ENCODE measurements around the gene NAV2.
"Not testable (repeated sequence)": the region's sequence is repeated elsewhere in the genome, so short reads cannot be mapped to it uniquely, and the experiment has no call there.

The NAV2 gene

GRCh38 chr11:20005747-20006146 lies 293.1 kb downstream of the NAV2 start:
- H3K4me1 ChIP-seq (ENCODE audit: control extremely low read depth in 1 of 4, control insufficient read depth in 4 of 4, insufficient read depth in 4 of 4, low read length in 3 of 4): peaks cover 0 to 23% (median 13%) of the 10 kb centered on the region in 4 experiments
- 96% methylated on average over 5 of the region's 6 CpGs for WGBS (ENCODE audit: insufficient coverage)
- DNase-seq: no peak
- H3K4me3 ChIP-seq (ENCODE audit: control insufficient read depth in 1 of 7, extremely low read depth in 1 of 7, insufficient read depth in 4 of 7, low read depth in 2 of 7, low read length in 6 of 7): no peak overlapping the region
- ChIA-PET CTCF (no interaction called here), POLR2A (no interaction called here)
- no peaks in the 10 kb centered on the region for H3K9me3 ChIP-seq (ENCODE audit: control extremely low read depth in 1 of 5, control insufficient read depth in 4 of 5, insufficient read depth in 2 of 5, low read depth in 1 of 5, low read length in 4 of 5)
- H3K36me3 ChIP-seq (ENCODE audit: control insufficient read depth in 4 of 4, insufficient read depth in 4 of 4, low read length in 3 of 4): no peaks in the 10 kb centered on the region
- H3K27ac ChIP-seq (ENCODE audit: insufficient read depth in 1 of 2, low read depth in 1 of 2, low read length in 2 of 2, poor library complexity in 1 of 2, severe bottlenecking in 2 of 2): no peak overlapping the region
- H3K27me3 ChIP-seq (replicated peaks in 2 of 5; ENCODE audit: control insufficient read depth in 4 of 5, insufficient read depth in 5 of 5, low read length in 4 of 5): no peaks in the 10 kb centered on the region

- H3K36me3 ChIP-seq (ENCODE audit: control insufficient read depth in 4 of 4, insufficient read depth in 4 of 4, low read length in 3 of 4): not testable (repeated sequence)
- WGBS (ENCODE audit: insufficient coverage): no CpG with 5 or more reads among the region's 2 CpGs
- peaks cover 0 to 23% (median 13%) of the 10 kb centered on the region in 4 experiments for H3K4me1 ChIP-seq (ENCODE audit: control extremely low read depth in 1 of 4, control insufficient read depth in 4 of 4, insufficient read depth in 4 of 4, low read length in 3 of 4)
These were observed 294.0 kb downstream of the NAV2 start for GRCh38 chr11:20006618-20007017.

GRCh38 chr11:20007386-20007785 lies 294.7 kb downstream of the NAV2 start:
- H3K36me3 ChIP-seq (ENCODE audit: control insufficient read depth in 4 of 4, insufficient read depth in 4 of 4, low read length in 3 of 4): no peaks in the 10 kb centered on the region
- H3K9me3 ChIP-seq (ENCODE audit: control extremely low read depth in 1 of 5, control insufficient read depth in 4 of 5, insufficient read depth in 2 of 5, low read depth in 1 of 5, low read length in 4 of 5): no peaks in the 10 kb centered on the region
- DNase-seq: no peak
- no peak overlapping the region for H3K4me3 ChIP-seq (ENCODE audit: control insufficient read depth in 1 of 7, extremely low read depth in 1 of 7, insufficient read depth in 4 of 7, low read depth in 2 of 7, low read length in 6 of 7)
- H3K27ac ChIP-seq (ENCODE audit: insufficient read depth in 1 of 2, low read depth in 1 of 2, low read length in 2 of 2, poor library complexity in 1 of 2, severe bottlenecking in 2 of 2): no peak overlapping the region
- ChIA-PET POLR2A (no interaction called here), CTCF (interaction anchor here (2.1 kb wide), 1 partner anchor 9 kb away, joined by 4 read pairs; no protein-coding TSS in a partner anchor)
- peaks cover 0 to 23% (median 13%) of the 10 kb centered on the region in 4 experiments for H3K4me1 ChIP-seq (ENCODE audit: control extremely low read depth in 1 of 4, control insufficient read depth in 4 of 4, insufficient read depth in 4 of 4, low read length in 3 of 4)
- H3K27me3 ChIP-seq (replicated peaks in 2 of 5; ENCODE audit: control insufficient read depth in 4 of 5, insufficient read depth in 5 of 5, low read length in 4 of 5): no peaks in the 10 kb centered on the region
- WGBS (ENCODE audit: insufficient coverage): no CpG with 5 or more reads among the region's 1 CpG

More at GRCh38 chr11:20006618-20007017, 294.0 kb downstream of the NAV2 start:
- DNase-seq; POLR2A ChIA-PET; H3K27me3 ChIP-seq (replicated peaks in 2 of 5; ENCODE audit: control insufficient read depth in 4 of 5, insufficient read depth in 5 of 5, low read length in 4 of 5); H3K27ac ChIP-seq (ENCODE audit: insufficient read depth in 1 of 2, low read depth in 1 of 2, low read length in 2 of 2, poor library complexity in 1 of 2, severe bottlenecking in 2 of 2); H3K4me3 ChIP-seq (ENCODE audit: control insufficient read depth in 1 of 7, extremely low read depth in 1 of 7, insufficient read depth in 4 of 7, low read depth in 2 of 7, low read length in 6 of 7); H3K9me3 ChIP-seq (ENCODE audit: control extremely low read depth in 1 of 5, control insufficient read depth in 4 of 5, insufficient read depth in 2 of 5, low read depth in 1 of 5, low read length in 4 of 5): not testable (repeated sequence)
- CTCF ChIA-PET: interaction anchor here (2.1 kb wide), 1 partner anchor 9 kb away, joined by 4 read pairs; no protein-coding TSS in a partner anchor

- WGBS (ENCODE audit: insufficient coverage): 97% methylated on average over 4 of the region's 6 CpGs
These were observed 295.7 kb downstream of the NAV2 start for GRCh38 chr11:20008190-20008870.

GRCh38 chr11:20008871-20009644 lies 296.4 kb downstream of the NAV2 start:
- Histone ChIP-seq H3K9me3 (ENCODE audit: control extremely low read depth in 1 of 5, control insufficient read depth in 4 of 5, insufficient read depth in 2 of 5, low read depth in 1 of 5, low read length in 4 of 5) (no peaks in the 10 kb centered on the region), H3K4me3 (ENCODE audit: control insufficient read depth in 1 of 7, extremely low read depth in 1 of 7, insufficient read depth in 4 of 7, low read depth in 2 of 7, low read length in 6 of 7) (peak overlapping the region in 3 of 7 experiments; percentile 13 to 40 (median 19)), H3K4me1 (ENCODE audit: control extremely low read depth in 1 of 4, control insufficient read depth in 4 of 4, insufficient read depth in 4 of 4, low read length in 3 of 4) (peaks cover 8 to 35% (median 22%) of the 10 kb centered on the region in 4 experiments), H3K36me3 (ENCODE audit: control insufficient read depth in 4 of 4, insufficient read depth in 4 of 4, low read length in 3 of 4) (no peaks in the 10 kb centered on the region), H3K27ac (ENCODE audit: insufficient read depth in 1 of 2, low read depth in 1 of 2, low read length in 2 of 2, poor library complexity in 1 of 2, severe bottlenecking in 2 of 2) (no peak overlapping the region), H3K27me3 (replicated peaks in 2 of 5; ENCODE audit: control insufficient read depth in 4 of 5, insufficient read depth in 5 of 5, low read length in 4 of 5) (no peaks in the 10 kb centered on the region)
- POLR2A ChIA-PET: interaction anchor here (0.6 to 0.9 kb wide), 2 partner anchors 30 to 272 kb away, joined by 3 to 9 read pairs; no protein-coding TSS in a partner anchor
- 85% methylated on average over 4 of the region's 10 CpGs for WGBS (ENCODE audit: insufficient coverage)
- CTCF ChIA-PET: interaction anchor here (0.8 to 0.9 kb wide), 2 partner anchors 27 to 33 kb away, joined by 3 read pairs; no protein-coding TSS in a partner anchor
- no peak for DNase-seq

More at GRCh38 chr11:20008190-20008870, 295.7 kb downstream of the NAV2 start:
- Histone ChIP-seq H3K9me3 (ENCODE audit: control extremely low read depth in 1 of 5, control insufficient read depth in 4 of 5, insufficient read depth in 2 of 5, low read depth in 1 of 5, low read length in 4 of 5) (no peaks in the 10 kb centered on the region), H3K36me3 (ENCODE audit: control insufficient read depth in 4 of 4, insufficient read depth in 4 of 4, low read length in 3 of 4) (no peaks in the 10 kb centered on the region), H3K27me3 (replicated peaks in 2 of 5; ENCODE audit: control insufficient read depth in 4 of 5, insufficient read depth in 5 of 5, low read length in 4 of 5) (no peaks in the 10 kb centered on the region), H3K27ac (ENCODE audit: insufficient read depth in 1 of 2, low read depth in 1 of 2, low read length in 2 of 2, poor library complexity in 1 of 2, severe bottlenecking in 2 of 2) (peak overlapping the region in 1 of 2 experiments; percentile 12), H3K4me3 (ENCODE audit: control insufficient read depth in 1 of 7, extremely low read depth in 1 of 7, insufficient read depth in 4 of 7, low read depth in 2 of 7, low read length in 6 of 7) (peak overlapping the region in 3 of 7 experiments; percentile 13 to 40 (median 19)), H3K4me1 (ENCODE audit: control extremely low read depth in 1 of 4, control insufficient read depth in 4 of 4, insufficient read depth in 4 of 4, low read length in 3 of 4) (peaks cover under 1 to 28% (median 16%) of the 10 kb centered on the region in 4 experiments)
- CTCF ChIA-PET: interaction anchor here (2.1 kb wide), 1 partner anchor 10 kb away, joined by 4 read pairs; no protein-coding TSS in a partner anchor
- POLR2A ChIA-PET: interaction anchor here (0.6 to 0.9 kb wide), 2 partner anchors 29 to 271 kb away, joined by 3 to 9 read pairs; no protein-coding TSS in a partner anchor
- DNase-seq: peak; percentile 14 to 68 (median 50)

- 96% methylated on average over 7 of the region's 8 CpGs for WGBS (ENCODE audit: insufficient coverage)
- H3K36me3 ChIP-seq (ENCODE audit: control insufficient read depth in 4 of 4, insufficient read depth in 4 of 4, low read length in 3 of 4): no peaks in the 10 kb centered on the region
- no peaks in the 10 kb centered on the region for H3K9me3 ChIP-seq (ENCODE audit: control extremely low read depth in 1 of 5, control insufficient read depth in 4 of 5, insufficient read depth in 2 of 5, low read depth in 1 of 5, low read length in 4 of 5)
- peaks cover 8 to 37% (median 22%) of the 10 kb centered on the region in 4 experiments for H3K4me1 ChIP-seq (ENCODE audit: control extremely low read depth in 1 of 4, control insufficient read depth in 4 of 4, insufficient read depth in 4 of 4, low read length in 3 of 4)
- CTCF ChIA-PET: interaction anchor here (0.7 kb wide), 1 partner anchor 797 kb away, joined by 3 read pairs; no protein-coding TSS in a partner anchor
- DNase-seq: no peak
- H3K27me3 ChIP-seq (replicated peaks in 2 of 5; ENCODE audit: control insufficient read depth in 4 of 5, insufficient read depth in 5 of 5, low read length in 4 of 5): no peaks in the 10 kb centered on the region
- H3K27ac ChIP-seq (ENCODE audit: insufficient read depth in 1 of 2, low read depth in 1 of 2, low read length in 2 of 2, poor library complexity in 1 of 2, severe bottlenecking in 2 of 2): no peak overlapping the region
- POLR2A ChIA-PET: no interaction called here
- no peak overlapping the region for H3K4me3 ChIP-seq (ENCODE audit: control insufficient read depth in 1 of 7, extremely low read depth in 1 of 7, insufficient read depth in 4 of 7, low read depth in 2 of 7, low read length in 6 of 7)
These were observed 297.7 kb downstream of the NAV2 start for GRCh38 chr11:20010156-20010850.
